Esophagus squamous epithelium (tissue), 5 donors: ENCODE measurements around the gene PPIL1. TPM values are rescaled to one million over a fixed set of nuclear protein-coding genes. Genes with fewer than 3 reads are reported as not detected.
A peak's percentile ranks its signal among the peaks of the same experiment; 100 is the strongest.

Experiments used
- DNase-seq: peaks from one replicate; lab custom pipeline; 2025; lab: John Stamatoyannopoulos, UW
- H3K27ac ChIP-seq, 4 donors: fragments of 200-600 bp; sonication (generic); one replicate each; pipeline ENCODE4 v1.5.1; 2016 to 2019; ENCODE audit warnings: mild to moderate bottlenecking in 1 of 4
- H3K27me3 ChIP-seq, 4 donors: fragments of 200-600 bp; sonication (generic); 1 replicate in 3 of 4; 2 replicates in 1 of 4; pipeline versions ENCODE4 v1.5.1 to v1.6.0; 2017 to 2021; ENCODE audit warnings: antibody characterized with exemption in 1 of 4
- H3K36me3 ChIP-seq, 3 donors: fragments of 200-600 bp; sonication (generic); one replicate each; pipeline ENCODE4 v1.5.1; 2016 to 2019
- H3K4me1 ChIP-seq, 3 donors: fragments of 200-600 bp; sonication (generic); one replicate each; pipeline ENCODE4 v1.5.1; 2017 to 2019
- H3K4me3 ChIP-seq, 4 donors: fragments of 200-600 bp; sonication (generic); 1 replicate in 3 of 4; 2 replicates in 1 of 4; pipeline ENCODE4 v1.5.1; 2016 to 2019; ENCODE audit warnings: mild to moderate bottlenecking in 2 of 4, moderate library complexity in 1 of 4
- H3K9me3 ChIP-seq, 3 donors: fragments of 200-600 bp; sonication (generic); one replicate each; pipeline ENCODE4 v1.5.1; 2016 to 2019
- CTCF ChIP-seq, 6 experiments: fragments of 450-650 bp in 4 of 6; fragments of 200-600 bp in 2 of 6; sonication (generic) in 2 of 6; IDR thresholded peaks; one replicate each; pipeline ENCODE4 v1.5.1; 2016 to 2019; ENCODE audit warnings: antibody characterized with exemption in 6 of 6, mild to moderate bottlenecking in 4 of 6, moderate library complexity in 4 of 6
- POLR2A ChIP-seq, 4 donors: fragments of 450-650 bp; IDR thresholded peaks; one replicate each; pipeline ENCODE4 v1.6.1; 2017; ENCODE audit warnings: antibody characterized with exemption in 4 of 4, mild to moderate bottlenecking in 4 of 4, moderate library complexity in 3 of 4
- WGBS, 2 donors: methylation state at CpG; one replicate each; pipeline ENCODE4 v1.1.5; 2018; 5-methylcytosine and 5-hydroxymethylcytosine counted together
- intact Hi-C: fragments of 100-400 bp; cut with DNase I; formaldehyde crosslinking; loops from one replicate; pipeline ENCODE4 v1.15.0; 2022
- total RNA-seq, 4 donors: library from RNA; depleted of rRNA; stranded (reverse); fragments of >200 nt; gene quantifications; one replicate each; pipeline ENCODE4 v1.1.0, GENCODE V29; 2016
- donor health status: DM: yes; HTN: yes; CAD: no.

PPIL1 gene
- total RNA-seq, 4 donors from 2014 or later = 13.4 to 35.4 (median 28.7) TPM

GRCh38 chr6:36843170-36843569 is 31.4 kb downstream of the PPIL1 start:
- Histone ChIP-seq H3K9me3 (no peaks in the 10 kb centered on the region), H3K27ac (no peak overlapping the region), H3K4me1 (peaks cover 18 to 41% (median 19%) of the 10 kb centered on the region in 3 donors), H3K27me3 (peaks cover 0 to 30% (median 0%) of the 10 kb centered on the region in 4 donors), H3K36me3 (no peaks in the 10 kb centered on the region), H3K4me3 (no peak overlapping the region)
- DNase-seq = no peak
- intact Hi-C loops = no loop called here
- 60 to 69% methylated on average over 4 of the region's 4 CpGs for WGBS, 2 donors
- TF ChIP-seq POLR2A (IDR thresholded peaks at IDR 0.05) (no peak), CTCF (IDR thresholded peaks at IDR 0.05) (no peak)

GRCh38 chr6:36841756-36842155 is 32.8 kb downstream of the PPIL1 start:
- DNase-seq = no peak
- TF ChIP-seq POLR2A (IDR thresholded peaks at IDR 0.05) (no peak), CTCF (IDR thresholded peaks at IDR 0.05) (no peak)
- no peaks in the 10 kb centered on the region for H3K9me3 ChIP-seq
- no peak overlapping the region for H3K27ac ChIP-seq
- no peaks in the 10 kb centered on the region for H3K36me3 ChIP-seq
- H3K27me3 ChIP-seq = peaks cover 0 to 37% (median 0%) of the 10 kb centered on the region in 4 donors
- H3K4me1 ChIP-seq = peaks cover 18 to 38% (median 19%) of the 10 kb centered on the region in 3 donors
- intact Hi-C loops = no loop called here
- WGBS, 2 donors = 44 to 65% methylated on average over 2 of the region's 2 CpGs
- no peak overlapping the region for H3K4me3 ChIP-seq

DNA sequence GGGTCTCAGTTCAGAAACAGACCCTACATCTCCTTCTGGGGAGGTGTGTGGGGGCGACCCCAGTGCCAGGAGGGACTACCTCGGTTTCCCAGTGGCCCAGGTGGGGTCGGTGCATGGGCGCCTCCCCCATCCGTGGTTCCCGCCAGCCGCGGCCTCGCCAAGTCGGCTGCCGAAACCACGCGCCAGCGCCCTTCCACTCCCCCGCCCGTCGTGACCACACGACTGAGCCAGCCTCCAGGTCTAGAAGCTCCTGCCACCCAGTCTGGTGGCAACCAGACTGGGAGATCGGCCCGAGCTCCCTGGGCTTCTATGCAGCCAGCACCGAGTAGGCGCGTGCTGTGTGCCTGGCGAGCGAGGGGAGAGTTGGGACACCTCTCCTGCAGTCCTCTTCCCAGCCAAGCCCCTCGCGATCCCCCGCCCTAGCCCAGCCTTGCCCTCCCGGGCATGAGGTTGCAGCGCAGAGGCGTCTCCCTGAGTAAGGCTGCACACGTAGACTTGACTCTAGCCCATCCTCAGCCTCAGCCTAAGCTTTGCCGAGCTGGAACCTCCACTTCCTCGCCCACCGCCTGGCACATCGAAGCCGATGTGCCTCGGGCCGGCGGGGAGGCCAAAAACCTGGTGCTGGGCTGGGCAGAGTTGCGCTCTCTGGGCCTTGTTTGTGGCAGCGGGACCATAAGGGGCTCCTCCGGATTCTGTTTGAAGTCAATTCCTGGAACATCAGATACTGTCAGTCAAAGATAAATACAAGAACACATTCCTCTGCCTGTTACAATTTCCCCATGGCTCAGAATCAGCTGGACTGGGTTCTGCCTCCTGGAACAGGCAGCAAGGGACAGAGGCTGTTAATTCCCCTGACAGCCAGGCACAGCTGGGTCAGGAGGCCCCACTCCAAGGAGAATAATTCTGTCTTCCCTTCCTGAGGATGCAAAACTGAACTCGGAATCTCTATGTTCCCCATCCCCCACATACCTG is 33.9 kb downstream of the PPIL1 start:
- TF ChIP-seq CTCF (IDR thresholded peaks at IDR 0.05) (no peak), POLR2A (IDR thresholded peaks at IDR 0.05) (no peak)
- intact Hi-C loops = no loop called here
- Histone ChIP-seq H3K4me3 (peak overlapping the region; percentile 37 to 77 (median 53)), H3K9me3 (no peaks in the 10 kb centered on the region), H3K4me1 (peaks cover 18 to 38% (median 19%) of the 10 kb centered on the region in 3 donors), H3K27me3 (peaks cover 0 to 37% (median 0%) of the 10 kb centered on the region in 4 donors), H3K27ac (peak overlapping the region in 3 of 4 donors; percentile 19 to 62 (median 21)), H3K36me3 (no peaks in the 10 kb centered on the region)
- no peak for DNase-seq
- 39 to 56% methylated on average over 2 to 4 of the region's 44 CpGs for WGBS, 2 donors

DNA sequence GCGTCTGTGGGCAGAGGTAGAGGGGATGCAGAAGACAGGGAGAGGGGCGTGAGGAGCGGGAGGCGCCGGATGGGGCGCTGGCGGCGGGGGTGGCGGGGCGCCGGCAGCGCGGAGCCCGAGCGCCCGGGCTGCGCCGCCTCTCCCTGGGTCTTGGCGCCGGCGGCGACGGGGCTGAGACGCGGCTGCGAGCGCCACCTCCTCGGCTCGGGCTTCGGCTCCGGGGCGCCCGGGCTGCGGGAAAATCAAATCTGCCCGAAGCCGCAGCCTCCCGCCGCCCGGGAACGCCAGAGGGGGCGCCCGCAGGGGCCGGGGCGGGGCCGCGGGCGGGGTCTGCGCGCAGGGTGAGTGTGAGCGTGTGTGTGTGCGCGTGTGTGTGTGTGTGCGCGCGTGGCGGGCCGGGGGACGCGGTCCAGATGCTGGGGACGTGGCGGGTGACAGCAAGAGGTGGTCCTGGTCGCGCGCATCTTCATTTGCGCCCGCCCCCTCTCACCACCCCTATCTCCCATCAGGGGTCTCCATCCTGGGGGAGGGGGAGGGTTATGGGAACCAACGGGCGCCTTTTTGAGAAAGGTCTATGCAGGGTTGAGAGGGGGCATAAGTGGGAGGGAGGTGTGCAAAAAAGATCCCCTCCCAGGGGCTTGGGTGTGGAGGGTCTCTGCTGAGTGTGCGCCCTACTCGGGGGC is 34.7 kb downstream of the PPIL1 start:
- peaks cover 18 to 42% (median 19%) of the 10 kb centered on the region in 3 donors for H3K4me1 ChIP-seq
- H3K4me3 ChIP-seq = peak overlapping the region; percentile 37 to 77 (median 53)
- TF ChIP-seq POLR2A (IDR thresholded peaks at IDR 0.05) (no peak), CTCF (IDR thresholded peaks at IDR 0.05) (no peak)
- H3K27ac ChIP-seq = peak overlapping the region; percentile 24 to 62 (median 55)
- 0% methylated on average over 1 to 10 of the region's 70 CpGs for WGBS, 2 donors
- H3K36me3 ChIP-seq = no peaks in the 10 kb centered on the region
- no peak for DNase-seq
- no peaks in the 10 kb centered on the region for H3K9me3 ChIP-seq
- intact Hi-C loops = no loop called here
- peaks cover 0 to 37% (median 0%) of the 10 kb centered on the region in 4 donors for H3K27me3 ChIP-seq
